Neural progenitor cell (in vitro differentiated cells): ENCODE data around the gene TRAK2. TPM values are rescaled to one million over a fixed set of nuclear protein-coding genes. Genes with fewer than 3 reads are reported as not detected.

ENCODE experiments used
- DNase-seq: peaks from one replicate; pipeline ENCODE4 v3.0.0-alpha.2; 2016; ENCODE audit warnings: low spot score
- H2AFZ ChIP-seq: fragments of 200-600 bp; sonication (generic); replicated peaks from 2 replicates; pipeline ENCODE4 v1.6.1; 2016; ENCODE audit warnings: antibody characterized with exemption
- H3F3A ChIP-seq: fragments of 200-600 bp; sonication (generic); 2 replicates; pipeline ENCODE4 v1.6.1; 2016; ENCODE audit warnings: antibody characterized with exemption, low read depth
- H3K27ac ChIP-seq: fragments of 200-600 bp; sonication (generic); 2 replicates; pipeline ENCODE4 v1.5.1; 2016; ENCODE audit warnings: mild to moderate bottlenecking
- H3K27me3 ChIP-seq: fragments of 200-600 bp; sonication (generic); 2 replicates; pipeline ENCODE4 v1.6.1; 2016; ENCODE audit warnings: mild to moderate bottlenecking, moderate library complexity
- H3K36me3 ChIP-seq: fragments of 200-600 bp; sonication (generic); 2 replicates; pipeline ENCODE4 v1.5.1; 2016
- H3K4me1 ChIP-seq: fragments of 200-600 bp; sonication (generic); 2 replicates; pipeline ENCODE4 v1.6.1; 2016; ENCODE audit warnings: mixed run types
- H3K4me2 ChIP-seq: fragments of 200-600 bp; sonication (generic); 2 replicates; pipeline ENCODE4 v1.6.1; 2016
- H3K4me3 ChIP-seq: fragments of 200-600 bp; sonication (generic); 2 replicates; pipeline ENCODE4 v1.5.1; 2016
- H3K79me2 ChIP-seq: fragments of 200-600 bp; sonication (generic); 2 replicates; pipeline ENCODE4 v1.6.1; 2016; ENCODE audit warnings: low read depth
- H3K9ac ChIP-seq: fragments of 200-600 bp; sonication (generic); 2 replicates; pipeline ENCODE4 v1.6.1; 2016
- H3K9me3 ChIP-seq: fragments of 200-600 bp; sonication (generic); 2 replicates; pipeline ENCODE4 v1.5.1; 2016; ENCODE audit warnings: low read depth
- H4K20me1 ChIP-seq: fragments of 200-600 bp; sonication (generic); 2 replicates; pipeline ENCODE4 v1.6.1; 2016; ENCODE audit warnings: low read depth
- H3K27ac Mint-ChIP-seq: 3 replicates; pipeline ENCODE4 v1.8.0; 2021; ENCODE audit warnings: mixed read lengths
- H3K27me3 Mint-ChIP-seq: 2 replicates; pipeline ENCODE4 v1.8.0; 2022; ENCODE audit warnings: low read depth, mild to moderate bottlenecking, inconsistent platforms, moderate library complexity, mixed read lengths; ENCODE audit not compliant: insufficient read depth
- H3K36me3 Mint-ChIP-seq: 3 replicates; pipeline ENCODE4 v1.8.0; 2021; ENCODE audit warnings: mixed read lengths
- H3K4me1 Mint-ChIP-seq: 3 replicates; pipeline ENCODE4 v1.8.0; 2021; ENCODE audit warnings: mixed read lengths
- H3K4me3 Mint-ChIP-seq: 3 replicates; pipeline ENCODE4 v1.8.0; 2021; ENCODE audit warnings: mild to moderate bottlenecking, moderate library complexity, mixed read lengths
- H3K9me3 Mint-ChIP-seq: 3 replicates; pipeline ENCODE4 v1.8.0; 2020; ENCODE audit warnings: mixed read lengths
- CTCF ChIP-seq: fragments of 200-600 bp; sonication (generic); IDR thresholded peaks from 2 replicates; pipeline ENCODE4 v1.5.1; 2017; ENCODE audit warnings: antibody characterized with exemption, mild to moderate bottlenecking
- EZH2 ChIP-seq: fragments of 200-600 bp; sonication (generic); IDR thresholded peaks from 2 replicates; pipeline ENCODE4 v1.6.1; 2017; ENCODE audit warnings: antibody characterized with exemption, mild to moderate bottlenecking, moderate library complexity
- EZH2phosphoT487 ChIP-seq: fragments of 200-600 bp; sonication (generic); IDR thresholded peaks from 2 replicates; pipeline ENCODE4 v1.6.1; 2017; ENCODE audit warnings: antibody characterized with exemption
- total RNA-seq: library from RNA; depleted of rRNA; stranded (reverse); fragments of >200 nt; gene quantifications from 2 replicates; pipeline ENCODE4 v1.2.3, GENCODE V29; 2015; ENCODE audit warnings: low replicate concordance

The TRAK2 gene
- total RNA-seq, 1 donor from 2014 or later: 7.1 TPM

DNA sequence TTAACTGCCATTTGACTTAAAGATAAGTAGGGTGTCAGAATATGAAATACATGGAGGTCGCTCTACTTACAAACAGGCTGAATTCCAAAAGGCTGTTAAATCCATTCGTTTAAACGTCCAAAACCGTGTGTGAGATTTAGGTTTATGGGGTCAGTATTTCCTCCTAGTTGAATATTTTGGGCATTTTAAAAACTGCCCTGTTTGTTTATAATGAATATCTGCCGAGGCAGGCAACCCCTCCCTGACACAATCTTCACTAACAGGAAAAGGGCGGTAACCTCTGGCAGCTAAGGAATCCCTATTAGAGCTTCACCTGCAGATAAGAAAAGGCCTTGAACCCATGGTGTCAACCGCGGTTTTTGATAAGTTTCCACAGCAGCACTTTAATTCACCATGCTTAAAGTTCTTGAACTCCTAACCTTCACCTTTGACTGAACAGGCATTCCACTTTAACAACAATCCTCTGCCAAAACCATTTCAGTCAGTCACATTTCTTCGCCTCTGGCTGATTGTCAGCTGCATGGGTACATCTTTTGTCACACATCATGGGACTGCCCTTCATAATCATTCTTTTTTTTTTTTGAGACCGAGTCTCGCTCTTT is 17.8 kb downstream of the TRAK2 start:
- Histone ChIP-seq H3K4me3 (no peak overlapping the region), H2AFZ (no peak overlapping the region), H3K27me3 (no peaks in the 10 kb centered on the region), H4K20me1 (no peaks in the 10 kb centered on the region), H3K4me2 (no peak overlapping the region), H3K79me2 (no peaks in the 10 kb centered on the region), H3K4me1 (no peaks in the 10 kb centered on the region), H3K9ac (no peak overlapping the region), H3F3A (no peaks in the 10 kb centered on the region), H3K27ac (no peak overlapping the region), H3K36me3 (no peaks in the 10 kb centered on the region), H3K9me3 (no peaks in the 10 kb centered on the region)
- peaks cover 2% of the 10 kb centered on the region for H3K27me3 Mint-ChIP-seq
- no peak overlapping the region for H3K4me3 Mint-ChIP-seq
- TF ChIP-seq CTCF (no peak), EZH2 (no peak), EZH2phosphoT487 (no peak)
- peaks cover 23% of the 10 kb centered on the region for H3K9me3 Mint-ChIP-seq
- H3K36me3 Mint-ChIP-seq: peaks cover 11% of the 10 kb centered on the region
- no peak for DNase-seq
- no peak overlapping the region for H3K27ac Mint-ChIP-seq
- no peaks in the 10 kb centered on the region for H3K4me1 Mint-ChIP-seq

GRCh38 chr2:201432621-201433393 is 18.5 kb downstream of the TRAK2 start:
- Mint-ChIP-seq H3K36me3 (peaks cover 11% of the 10 kb centered on the region), H3K4me1 (no peaks in the 10 kb centered on the region), H3K9me3 (peaks cover 28% of the 10 kb centered on the region), H3K27ac (no peak overlapping the region), H3K27me3 (peaks cover 2% of the 10 kb centered on the region), H3K4me3 (no peak overlapping the region)
- no peaks in the 10 kb centered on the region for H3K27me3 ChIP-seq
- H3F3A ChIP-seq: no peaks in the 10 kb centered on the region
- H3K79me2 ChIP-seq: no peaks in the 10 kb centered on the region
- no peak overlapping the region for H3K4me2 ChIP-seq
- no peaks in the 10 kb centered on the region for H3K9me3 ChIP-seq
- no peak overlapping the region for H3K9ac ChIP-seq
- no peak overlapping the region for H3K4me3 ChIP-seq
- H3K36me3 ChIP-seq: no peaks in the 10 kb centered on the region
- H3K27ac ChIP-seq: no peak overlapping the region
- no peak for DNase-seq
- no peaks in the 10 kb centered on the region for H4K20me1 ChIP-seq
- no peak for TF ChIP-seq EZH2
- no peak for TF ChIP-seq CTCF
- TF ChIP-seq EZH2phosphoT487: no peak
- no peak overlapping the region for H2AFZ ChIP-seq
- no peaks in the 10 kb centered on the region for H3K4me1 ChIP-seq

- peaks cover 30% of the 10 kb centered on the region for H3K9me3 Mint-ChIP-seq
- Histone ChIP-seq H3K4me2 (no peak overlapping the region), H3K79me2 (no peaks in the 10 kb centered on the region), H3K4me1 (no peaks in the 10 kb centered on the region), H3K36me3 (no peaks in the 10 kb centered on the region), H3K27me3 (no peaks in the 10 kb centered on the region), H3K27ac (no peak overlapping the region), H2AFZ (no peak overlapping the region), H3K9ac (no peak overlapping the region), H3K9me3 (no peaks in the 10 kb centered on the region), H4K20me1 (no peaks in the 10 kb centered on the region), H3K4me3 (no peak overlapping the region), H3F3A (no peaks in the 10 kb centered on the region)
- TF ChIP-seq EZH2 (no peak), CTCF (no peak), EZH2phosphoT487 (no peak)
- no peak for DNase-seq
- H3K27me3 Mint-ChIP-seq: peaks cover 2% of the 10 kb centered on the region
- peaks cover 11% of the 10 kb centered on the region for H3K36me3 Mint-ChIP-seq
- H3K4me3 Mint-ChIP-seq: no peak overlapping the region
- H3K4me1 Mint-ChIP-seq: no peaks in the 10 kb centered on the region
- no peak overlapping the region for H3K27ac Mint-ChIP-seq
Measured at GRCh38 chr2:201432038-201432620, 19.1 kb downstream of the TRAK2 start.
